ENCODE data around the gene SMIM1. TPM values are rescaled to one million over a fixed set of nuclear protein-coding genes. Genes with fewer than 3 reads are reported as not detected.

The SMIM1 gene
- total RNA-seq, 1 experiment from 2014 or later: 5.5 TPM

DNA sequence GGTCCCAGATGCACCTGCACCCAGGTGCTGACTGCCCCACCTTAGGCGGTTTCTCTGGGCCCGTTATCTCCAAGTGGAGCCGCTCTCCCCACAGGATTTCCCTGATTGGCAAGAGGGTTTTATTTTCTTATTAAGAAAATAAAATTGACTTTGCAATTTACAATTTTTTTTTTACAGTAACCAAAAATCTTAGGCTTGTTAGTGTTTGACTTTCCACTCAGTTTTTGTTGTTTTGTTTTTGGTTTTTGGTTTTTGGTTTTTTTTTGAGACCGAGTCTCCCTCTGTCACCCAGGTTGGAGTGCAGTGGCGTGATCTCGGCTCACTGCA lies 25.1 kb upstream of the SMIM1 start:
- no peak for ATAC-seq
- intact Hi-C loops (cut with micrococcal nuclease): no loop called here
- no peaks in the 10 kb centered on the region for H3K9me3 ChIP-seq (ENCODE audit: control insufficient read depth in 1 of 2, insufficient read depth in 1 of 2, low read depth in 1 of 2, low read length in 2 of 2)
- H3K4me1 ChIP-seq (ENCODE audit: control insufficient read depth in 1 of 2, insufficient read depth in 2 of 2, low read length in 2 of 2): no peaks in the 10 kb centered on the region
- H3K27ac ChIP-seq (ENCODE audit: low read depth, low read length): no peak overlapping the region
- ChIA-PET RAD21 (ENCODE audit: low non-redundant PET in 1 of 2, low total read pairs in 2 of 2, uncharacterized antibody in 2 of 2, unreplicated experiment in 2 of 2) (no interaction called here), POLR2A (no interaction called here), CTCF (no interaction called here)
- no peak overlapping the region for H3K4me2 ChIP-seq (ENCODE audit: low read length)
- H3K9ac ChIP-seq (ENCODE audit: low read length): no peak overlapping the region
- no peaks in the 10 kb centered on the region for H4K20me1 ChIP-seq (ENCODE audit: insufficient read depth)
- TF ChIP-seq, protein P1, sequence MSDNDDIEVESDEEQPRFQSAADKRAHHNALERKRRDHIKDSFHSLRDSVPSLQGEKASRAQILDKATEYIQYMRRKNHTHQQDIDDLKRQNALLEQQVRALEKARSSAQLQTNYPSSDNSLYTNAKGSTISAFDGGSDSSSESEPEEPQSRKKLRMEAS (IDR thresholded peaks at IDR 0.05): no peak
- TF ChIP-seq RAD21 (IDR thresholded peaks at IDR 0.05; ENCODE audit: low read depth) (no peak), POLR2A (IDR thresholded peaks at IDR 0.05; ENCODE audit: borderline replicate concordance, extremely low read depth, insufficient read depth, insufficient read length) (no peak), EZH2 (IDR thresholded peaks at IDR 0.05) (no peak), SP1 (IDR thresholded peaks at IDR 0.05; ENCODE audit: low read depth) (no peak), YY1 (IDR thresholded peaks at IDR 0.05; ENCODE audit: extremely low read depth, insufficient replicate concordance, low read depth, low read length) (no peak), SRF (IDR thresholded peaks at IDR 0.05; ENCODE audit: low read depth) (no peak), EGR1 (IDR thresholded peaks at IDR 0.05; ENCODE audit: low read depth) (no peak), CBX3 (IDR thresholded peaks at IDR 0.05; ENCODE audit: low read depth) (no peak), ZFX (IDR thresholded peaks at IDR 0.05) (no peak), ELF1 (IDR thresholded peaks at IDR 0.05; ENCODE audit: borderline replicate concordance, low read depth) (no peak), ATF3 (IDR thresholded peaks at IDR 0.05) (no peak), FOSL1 (IDR thresholded peaks at IDR 0.05; ENCODE audit: low read depth) (no peak), REST (IDR thresholded peaks at IDR 0.05; ENCODE audit: low read depth) (no peak), SIN3A (IDR thresholded peaks at IDR 0.05; ENCODE audit: low read depth) (no peak), CEBPB (IDR thresholded peaks at IDR 0.05; ENCODE audit: low read depth) (no peak)
- TF ChIP-seq, protein P2, sequence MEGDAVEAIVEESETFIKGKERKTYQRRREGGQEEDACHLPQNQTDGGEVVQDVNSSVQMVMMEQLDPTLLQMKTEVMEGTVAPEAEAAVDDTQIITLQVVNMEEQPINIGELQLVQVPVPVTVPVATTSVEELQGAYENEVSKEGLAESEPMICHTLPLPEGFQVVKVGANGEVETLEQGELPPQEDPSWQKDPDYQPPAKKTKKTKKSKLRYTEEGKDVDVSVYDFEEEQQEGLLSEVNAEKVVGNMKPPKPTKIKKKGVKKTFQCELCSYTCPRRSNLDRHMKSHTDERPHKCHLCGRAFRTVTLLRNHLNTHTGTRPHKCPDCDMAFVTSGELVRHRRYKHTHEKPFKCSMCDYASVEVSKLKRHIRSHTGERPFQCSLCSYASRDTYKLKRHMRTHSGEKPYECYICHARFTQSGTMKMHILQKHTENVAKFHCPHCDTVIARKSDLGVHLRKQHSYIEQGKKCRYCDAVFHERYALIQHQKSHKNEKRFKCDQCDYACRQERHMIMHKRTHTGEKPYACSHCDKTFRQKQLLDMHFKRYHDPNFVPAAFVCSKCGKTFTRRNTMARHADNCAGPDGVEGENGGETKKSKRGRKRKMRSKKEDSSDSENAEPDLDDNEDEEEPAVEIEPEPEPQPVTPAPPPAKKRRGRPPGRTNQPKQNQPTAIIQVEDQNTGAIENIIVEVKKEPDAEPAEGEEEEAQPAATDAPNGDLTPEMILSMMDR (IDR thresholded peaks at IDR 0.05 in 2 of 3, conservative IDR thresholded peaks at IDR 0.05 in 1 of 3; ENCODE audit: borderline replicate concordance in 1 of 3, insufficient read depth in 1 of 3, low read depth in 2 of 3, low read length in 2 of 3): no peak
- TF ChIP-seq, protein P3, sequence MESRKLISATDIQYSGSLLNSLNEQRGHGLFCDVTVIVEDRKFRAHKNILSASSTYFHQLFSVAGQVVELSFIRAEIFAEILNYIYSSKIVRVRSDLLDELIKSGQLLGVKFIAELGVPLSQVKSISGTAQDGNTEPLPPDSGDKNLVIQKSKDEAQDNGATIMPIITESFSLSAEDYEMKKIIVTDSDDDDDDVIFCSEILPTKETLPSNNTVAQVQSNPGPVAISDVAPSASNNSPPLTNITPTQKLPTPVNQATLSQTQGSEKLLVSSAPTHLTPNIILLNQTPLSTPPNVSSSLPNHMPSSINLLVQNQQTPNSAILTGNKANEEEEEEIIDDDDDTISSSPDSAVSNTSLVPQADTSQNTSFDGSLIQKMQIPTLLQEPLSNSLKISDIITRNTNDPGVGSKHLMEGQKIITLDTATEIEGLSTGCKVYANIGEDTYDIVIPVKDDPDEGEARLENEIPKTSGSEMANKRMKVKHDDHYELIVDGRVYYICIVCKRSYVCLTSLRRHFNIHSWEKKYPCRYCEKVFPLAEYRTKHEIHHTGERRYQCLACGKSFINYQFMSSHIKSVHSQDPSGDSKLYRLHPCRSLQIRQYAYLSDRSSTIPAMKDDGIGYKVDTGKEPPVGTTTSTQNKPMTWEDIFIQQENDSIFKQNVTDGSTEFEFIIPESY (IDR thresholded peaks at IDR 0.05; ENCODE audit: extremely low read depth, insufficient replicate concordance, low read length): no peak
- no peaks in the 10 kb centered on the region for H3K79me2 ChIP-seq (ENCODE audit: insufficient read depth, low read length)
- no peak for DNase-seq (ENCODE audit: low read depth, low spot score)
- no TSS peak for BruUV-seq (replicated peaks)
- no peak overlapping the region for H3K4me3 ChIP-seq (replicated peaks in 1 of 2; ENCODE audit: low read depth in 1 of 2, low read length in 2 of 2)
- H2AFZ ChIP-seq (ENCODE audit: low read depth, low read length, poor library complexity, severe bottlenecking): no peak overlapping the region
- H3K36me3 ChIP-seq (ENCODE audit: control insufficient read depth in 1 of 2, insufficient read depth in 2 of 2, low read length in 2 of 2): no peaks in the 10 kb centered on the region
- peaks cover 12% of the 10 kb centered on the region for H3K27me3 ChIP-seq (ENCODE audit: insufficient read depth, low read length)
- H3K9me2 ChIP-seq (ENCODE audit: insufficient read depth): no peaks in the 10 kb centered on the region
